Measurements from ENCODE around the gene ADCK2.
"Not testable (repeated sequence)": the region's sequence is repeated elsewhere in the genome, so short reads cannot be mapped to it uniquely, and the experiment has no call there.

Gene ADCK2

DNA sequence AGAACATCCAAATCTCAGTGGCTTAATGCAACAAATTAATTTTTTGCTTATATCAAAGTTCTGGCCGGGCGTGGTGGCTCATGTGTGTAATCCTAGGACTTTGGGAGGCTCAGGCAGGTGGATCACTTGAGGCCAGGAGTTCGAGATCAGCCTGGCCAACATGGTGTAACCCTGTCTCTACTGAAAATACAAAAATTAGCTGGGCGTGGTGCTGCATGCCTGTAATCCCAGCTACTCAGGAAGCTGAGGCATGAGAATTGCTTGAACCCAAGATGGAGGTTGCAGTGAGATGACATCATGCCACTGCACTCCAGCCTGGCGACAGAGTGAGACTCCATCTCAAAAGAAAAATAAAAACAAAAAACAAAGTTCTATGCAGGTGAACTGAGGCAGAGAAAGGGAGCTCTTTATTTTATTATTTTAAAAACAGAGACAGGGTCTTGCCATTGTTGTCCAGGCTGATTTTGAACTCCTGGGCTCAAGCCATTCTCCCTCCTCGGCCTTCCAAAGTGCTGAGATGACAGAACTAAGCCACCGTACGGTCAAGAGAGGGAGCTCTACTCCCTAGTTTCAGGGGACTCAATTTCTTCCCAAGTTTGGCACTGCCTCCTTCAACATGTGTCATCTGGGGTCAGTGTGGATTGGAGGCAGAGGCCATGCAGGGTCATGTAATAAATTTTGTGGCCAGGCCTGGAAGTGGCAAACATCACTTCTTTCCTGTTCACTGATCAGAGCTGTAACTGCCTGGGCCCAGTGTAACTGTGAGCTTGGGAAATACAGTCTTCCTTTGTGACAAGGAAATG, 2.4 kb downstream of the ADCK2 start:
- DNase-seq, result no peak

DNA sequence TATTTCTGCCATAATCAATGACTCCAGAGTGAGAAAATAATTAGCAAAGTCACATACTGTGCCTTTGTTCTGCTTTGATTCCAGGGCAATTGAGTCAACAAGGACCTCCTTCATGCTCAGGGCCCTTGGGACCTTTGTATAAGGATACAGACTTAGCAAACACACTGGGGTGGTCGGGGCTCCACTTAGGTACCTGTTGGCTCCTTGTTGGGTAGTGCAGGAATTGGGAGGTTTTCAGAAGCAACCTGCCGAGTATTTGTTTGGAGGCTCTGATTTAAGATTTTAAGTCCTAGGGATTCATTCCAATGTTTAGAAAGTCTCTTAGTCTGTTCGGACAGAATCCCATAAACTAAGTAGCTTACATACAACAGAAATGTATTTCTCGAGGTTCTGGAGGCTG, 3.0 kb downstream of the ADCK2 start:
- DNase-seq, result no peak

DNA sequence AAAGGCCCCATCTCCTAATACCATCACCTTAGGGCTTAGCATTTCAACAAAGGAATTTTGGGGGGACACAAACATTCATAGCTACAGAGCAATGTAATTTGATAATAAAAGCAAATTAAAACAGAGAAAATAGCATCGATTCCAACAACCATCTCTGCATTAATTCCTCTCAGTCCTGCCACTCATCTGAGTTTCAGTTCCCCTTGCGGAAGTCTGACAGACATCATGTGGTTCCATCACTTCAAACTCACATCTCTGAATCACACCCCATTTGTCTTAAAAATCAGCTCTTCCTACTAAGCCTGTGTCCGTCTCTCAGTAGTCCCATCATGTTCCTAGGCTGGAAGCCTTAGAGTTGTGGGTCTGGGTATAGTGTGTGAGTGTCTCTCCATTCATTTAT, 3.6 kb downstream of the ADCK2 start:
- DNase-seq, result no peak

DNA sequence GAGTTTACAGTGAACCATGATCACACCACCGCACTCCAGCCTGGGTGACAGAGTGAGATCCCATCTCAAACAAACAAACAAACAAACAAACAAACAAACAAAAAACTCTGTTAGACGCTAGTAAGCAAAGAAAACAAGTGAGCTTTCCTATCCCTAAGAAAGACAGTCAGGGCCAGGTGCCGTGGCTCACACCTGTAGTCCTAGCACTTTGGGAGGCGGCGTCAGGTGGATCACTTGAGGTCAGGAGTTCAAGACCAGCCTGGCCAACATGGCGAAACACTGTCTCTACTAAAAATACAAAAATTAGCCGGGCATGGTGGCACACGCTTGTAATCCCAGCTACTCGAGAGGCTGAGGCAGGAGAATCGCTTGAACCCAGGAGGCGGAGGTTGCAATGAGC, 4.2 kb downstream of the ADCK2 start:
- DNase-seq, result not testable (repeated sequence)

DNA sequence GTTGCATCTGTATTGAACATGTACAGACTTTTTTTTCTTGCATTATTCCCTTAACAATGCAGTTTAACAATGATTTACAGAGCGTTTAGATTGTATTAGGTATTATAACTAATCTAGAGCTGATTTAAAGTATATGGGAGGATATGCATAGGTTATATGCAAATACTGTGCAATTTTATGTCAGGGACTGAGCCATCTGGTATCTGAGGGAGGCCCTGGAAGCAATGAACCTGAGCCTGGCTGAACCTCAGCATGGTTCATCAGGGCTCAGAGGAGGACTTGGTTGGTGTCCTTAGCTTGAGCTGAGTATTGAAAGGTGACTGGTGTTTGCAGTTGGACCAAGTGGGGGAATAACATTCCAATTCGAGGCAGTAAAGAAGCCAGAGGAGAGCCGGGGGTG, 4.8 kb downstream of the ADCK2 start:
- DNase-seq, result no peak

DNA sequence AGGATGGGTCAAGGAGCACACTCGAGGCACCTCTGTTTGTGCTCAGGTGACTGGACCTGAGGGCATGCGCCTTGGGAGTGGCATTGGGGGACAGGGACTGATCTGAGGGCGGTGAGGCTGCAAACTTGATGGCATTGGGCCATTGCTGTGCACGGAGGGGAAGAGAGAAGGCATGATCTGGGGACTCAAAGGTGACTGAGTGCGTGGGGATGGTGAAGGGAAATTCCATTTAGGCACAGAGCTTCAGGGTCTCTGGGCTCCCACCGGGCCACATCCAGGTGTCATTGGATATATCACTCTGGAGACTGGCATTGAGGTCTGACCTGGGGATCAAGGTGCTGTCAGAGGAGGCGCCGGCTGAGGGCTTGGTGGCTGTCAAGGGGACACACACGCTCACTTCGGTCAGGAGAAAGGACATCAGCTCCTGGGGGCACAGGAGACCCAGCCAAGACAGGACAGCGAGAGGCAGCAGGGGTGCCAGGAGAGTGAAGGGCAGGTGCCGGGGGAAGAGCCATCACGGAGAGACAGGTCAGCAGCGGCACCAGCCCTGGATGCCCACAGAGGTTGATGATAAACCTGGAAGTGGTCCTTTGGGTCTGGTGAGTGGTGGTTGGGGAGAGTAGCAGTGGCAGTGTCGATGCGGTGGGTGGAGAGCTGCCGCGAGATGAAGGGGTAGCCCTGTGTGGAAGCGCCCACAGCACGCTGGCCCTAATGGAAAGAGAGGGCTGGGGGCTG, 5.5 kb downstream of the ADCK2 start:
- DNase-seq, result no peak

DNA sequence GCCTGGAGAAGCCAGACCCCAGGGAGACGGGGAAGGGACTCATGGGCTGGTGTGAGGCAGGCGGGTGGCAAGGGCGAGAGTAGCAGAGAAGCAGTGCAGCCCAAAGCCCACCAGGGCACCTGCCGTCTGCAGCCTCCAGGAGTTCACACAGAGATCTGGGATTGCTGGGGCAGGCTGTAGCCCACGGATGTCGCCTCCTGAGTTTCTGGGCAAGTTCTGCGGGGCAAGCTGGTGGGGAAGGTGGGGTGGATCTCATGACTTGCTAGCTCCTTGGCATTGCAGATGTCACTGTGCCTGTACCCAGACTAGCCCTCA, 6.0 kb downstream of the ADCK2 start:
- DNase-seq, result no peak

DNA sequence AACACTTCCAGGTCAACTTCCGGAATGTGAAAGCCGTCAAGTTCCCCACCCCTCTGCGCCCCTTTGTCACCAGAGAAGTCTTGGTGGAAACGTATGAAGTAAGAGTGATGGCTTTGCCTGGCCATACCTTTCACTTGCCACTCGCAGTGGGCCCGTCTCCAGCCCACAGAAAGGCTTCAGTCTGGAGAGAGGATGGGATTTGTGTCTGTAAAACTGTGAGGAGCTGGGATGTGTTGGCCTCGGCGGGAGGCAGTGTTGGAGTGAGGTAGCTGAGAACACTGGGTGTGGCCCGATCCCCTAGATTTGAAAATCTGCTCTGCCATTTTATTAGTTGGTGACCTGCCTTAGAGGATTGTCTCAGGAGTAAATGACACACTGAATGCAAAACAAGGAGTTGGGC, 6.4 kb downstream of the ADCK2 start:
- no peak for DNase-seq

DNA sequence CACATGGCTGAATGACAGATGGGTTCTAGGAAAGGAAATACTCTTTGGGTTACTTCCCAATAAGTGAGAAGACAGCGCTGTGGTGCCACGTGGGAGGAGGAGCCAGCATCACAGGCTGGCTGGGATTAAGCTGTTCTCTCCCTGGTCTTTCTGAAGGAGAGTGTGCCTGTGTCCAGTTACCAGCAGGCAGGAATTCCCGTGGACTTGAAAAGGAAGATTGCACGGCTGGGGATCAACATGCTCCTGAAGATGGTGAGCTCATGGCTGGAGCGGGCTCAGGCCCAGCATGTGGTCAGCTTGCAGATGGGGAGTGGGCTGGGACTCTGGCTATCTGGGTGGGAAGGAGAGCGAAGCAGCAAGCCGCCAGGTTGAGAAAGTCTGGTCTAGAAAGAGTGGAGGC, 8.1 kb downstream of the ADCK2 start:
- DNase-seq, result no peak

DNA sequence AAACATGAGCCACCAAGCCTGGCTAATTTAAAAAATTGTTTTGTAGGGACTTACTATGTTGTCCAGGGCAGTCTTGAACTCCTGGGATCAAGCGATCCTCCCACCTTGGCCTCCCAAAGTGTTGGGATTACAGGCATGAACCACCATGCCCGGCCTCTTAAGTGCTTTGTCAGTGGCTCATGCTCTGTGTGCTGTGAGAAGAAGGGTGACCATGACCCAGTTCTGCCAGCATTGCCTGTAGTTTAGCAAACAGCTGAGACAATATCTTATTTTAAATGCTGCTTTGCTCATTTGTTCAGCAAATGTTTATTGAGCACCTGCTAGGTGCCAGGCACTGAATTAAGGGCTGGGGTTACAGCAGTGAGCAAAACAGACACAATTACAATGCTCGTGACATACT, 9.0 kb downstream of the ADCK2 start:
- DNase-seq, result no peak

DNA sequence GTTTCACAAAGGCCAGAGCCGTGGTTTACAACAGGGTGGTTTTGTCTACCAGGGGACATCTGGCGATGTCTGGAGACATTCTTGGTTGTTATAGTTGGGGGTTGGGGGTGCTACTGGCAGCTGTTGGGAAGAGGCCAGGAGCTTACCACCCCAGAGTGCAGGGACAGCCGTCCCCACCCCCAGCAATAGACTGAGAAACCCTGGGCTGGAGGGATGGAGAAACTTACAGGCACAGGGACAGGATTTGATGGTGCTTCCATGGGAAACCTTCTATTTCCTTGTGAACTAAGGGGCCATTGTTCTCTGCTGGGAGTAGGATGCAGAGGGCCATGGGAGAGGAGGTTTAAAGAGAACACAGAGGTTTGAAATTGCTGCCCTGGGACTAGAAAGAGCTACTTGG, 10.9 kb downstream of the ADCK2 start:
- DNase-seq, result no peak

DNA sequence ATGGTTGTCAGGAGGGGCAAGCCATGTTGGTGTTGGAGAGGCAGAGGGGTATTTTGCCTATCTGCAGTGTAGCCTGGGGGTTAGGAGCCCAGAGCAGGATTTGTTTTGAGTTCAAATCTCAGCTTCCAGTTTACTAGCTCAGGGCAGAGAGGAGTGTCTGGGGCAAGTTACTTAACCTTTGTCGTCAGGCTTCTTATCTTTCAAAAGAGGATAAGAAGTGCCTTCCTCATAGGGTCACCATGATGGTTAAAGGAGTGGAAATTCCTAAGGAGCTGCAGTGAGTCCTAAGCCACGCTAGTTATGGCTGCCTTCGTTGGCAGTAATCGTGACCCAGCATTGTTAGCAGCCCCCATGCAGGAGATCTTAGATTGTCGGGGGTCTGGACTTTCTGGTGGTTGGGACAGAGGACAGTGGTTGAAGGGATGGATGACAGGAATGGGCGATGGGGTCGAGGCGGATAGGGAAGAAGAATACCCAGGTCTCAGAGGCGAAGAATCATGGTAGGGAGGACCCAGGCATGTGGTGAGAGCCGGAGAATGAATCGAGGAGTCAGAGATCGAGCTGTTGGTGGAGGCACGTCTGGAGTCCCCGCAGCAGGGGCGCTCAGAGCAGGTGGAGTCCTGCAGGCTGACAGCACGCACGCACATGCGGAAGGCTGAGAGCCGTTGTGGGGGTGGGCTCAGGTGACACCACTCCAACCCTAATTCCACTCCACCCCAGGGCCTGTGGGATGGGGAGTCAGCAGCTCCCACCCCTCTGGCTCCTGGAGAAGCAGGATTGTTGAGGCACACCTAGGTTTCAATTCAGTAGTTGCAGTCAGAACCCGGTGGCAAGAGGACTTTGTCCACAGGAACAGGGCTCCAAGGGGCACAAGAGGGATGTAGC, 11.6 kb downstream of the ADCK2 start:
- no peak for DNase-seq

DNA sequence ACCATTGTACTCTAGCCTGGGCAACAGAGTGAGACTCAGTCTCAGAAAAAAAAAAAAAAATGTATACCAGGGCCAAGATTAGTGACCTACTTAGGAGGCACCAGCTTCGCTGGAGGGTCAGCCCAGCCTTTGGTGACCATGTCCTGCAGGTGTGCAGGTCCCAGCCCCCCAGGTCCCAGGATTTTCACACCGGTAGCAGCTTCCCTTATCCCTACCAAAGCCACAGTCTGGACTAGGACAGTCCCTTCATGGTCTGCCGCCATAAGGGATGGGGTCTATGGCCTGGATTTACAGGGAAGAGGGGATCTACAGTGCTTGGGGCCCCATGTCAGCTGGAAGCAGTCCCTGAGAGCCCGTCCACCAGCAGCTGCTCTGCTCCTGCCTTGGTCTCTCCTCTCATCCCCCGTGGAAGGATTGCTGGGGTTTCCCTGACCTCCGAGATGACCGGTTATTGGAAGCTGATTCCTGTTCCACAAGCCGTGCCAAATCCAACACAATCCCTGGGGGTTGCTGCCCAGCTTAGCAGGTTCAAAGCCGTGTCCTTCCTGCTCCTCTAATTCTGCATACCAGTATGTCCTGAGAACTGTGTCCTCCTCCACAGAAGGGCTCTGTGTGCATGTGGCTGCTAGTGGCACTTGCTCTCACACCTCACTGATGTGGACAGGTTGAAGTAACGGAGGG, 12.8 kb downstream of the ADCK2 start:
- no peak for DNase-seq

DNA sequence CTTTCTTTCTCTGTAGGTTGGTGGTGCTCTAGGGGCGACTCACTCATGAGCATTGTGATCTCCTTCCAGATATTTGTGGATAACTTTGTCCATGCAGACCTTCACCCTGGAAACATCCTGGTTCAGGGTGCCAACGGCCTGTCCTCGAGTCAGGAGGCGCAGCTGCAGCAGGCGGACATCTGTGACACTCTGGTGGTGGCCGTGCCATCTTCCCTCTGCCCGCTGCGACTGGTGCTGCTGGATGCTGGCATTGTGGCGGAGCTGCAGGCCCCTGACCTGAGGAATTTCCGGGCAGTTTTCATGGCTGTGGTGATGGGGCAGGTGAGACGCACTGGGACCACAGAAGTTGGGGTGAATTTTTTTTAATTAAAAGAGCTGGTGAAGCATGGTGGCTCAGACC, 14.2 kb downstream of the ADCK2 start:
- no peak for DNase-seq

DNA sequence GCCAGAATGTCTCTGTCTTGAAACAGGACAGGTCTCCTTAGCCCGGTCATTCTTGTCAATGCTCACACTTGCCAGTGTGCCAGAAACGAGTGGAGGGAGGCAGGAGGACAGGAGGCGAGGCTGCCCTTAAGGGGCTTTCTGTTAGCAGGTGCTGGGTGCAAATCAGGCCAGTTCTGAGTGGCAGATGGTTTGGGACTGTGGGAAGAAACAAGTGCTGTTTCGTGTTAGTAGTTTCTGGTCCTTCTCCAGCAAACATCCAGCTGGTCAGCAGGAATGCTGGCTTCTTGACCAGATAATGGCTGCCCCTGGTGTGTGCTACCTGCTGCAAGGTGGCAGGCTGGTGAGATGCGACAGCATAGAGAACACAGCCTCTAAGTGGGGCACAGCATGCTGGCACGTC, 15.6 kb downstream of the ADCK2 start:
- DNase-seq, result no peak

DNA sequence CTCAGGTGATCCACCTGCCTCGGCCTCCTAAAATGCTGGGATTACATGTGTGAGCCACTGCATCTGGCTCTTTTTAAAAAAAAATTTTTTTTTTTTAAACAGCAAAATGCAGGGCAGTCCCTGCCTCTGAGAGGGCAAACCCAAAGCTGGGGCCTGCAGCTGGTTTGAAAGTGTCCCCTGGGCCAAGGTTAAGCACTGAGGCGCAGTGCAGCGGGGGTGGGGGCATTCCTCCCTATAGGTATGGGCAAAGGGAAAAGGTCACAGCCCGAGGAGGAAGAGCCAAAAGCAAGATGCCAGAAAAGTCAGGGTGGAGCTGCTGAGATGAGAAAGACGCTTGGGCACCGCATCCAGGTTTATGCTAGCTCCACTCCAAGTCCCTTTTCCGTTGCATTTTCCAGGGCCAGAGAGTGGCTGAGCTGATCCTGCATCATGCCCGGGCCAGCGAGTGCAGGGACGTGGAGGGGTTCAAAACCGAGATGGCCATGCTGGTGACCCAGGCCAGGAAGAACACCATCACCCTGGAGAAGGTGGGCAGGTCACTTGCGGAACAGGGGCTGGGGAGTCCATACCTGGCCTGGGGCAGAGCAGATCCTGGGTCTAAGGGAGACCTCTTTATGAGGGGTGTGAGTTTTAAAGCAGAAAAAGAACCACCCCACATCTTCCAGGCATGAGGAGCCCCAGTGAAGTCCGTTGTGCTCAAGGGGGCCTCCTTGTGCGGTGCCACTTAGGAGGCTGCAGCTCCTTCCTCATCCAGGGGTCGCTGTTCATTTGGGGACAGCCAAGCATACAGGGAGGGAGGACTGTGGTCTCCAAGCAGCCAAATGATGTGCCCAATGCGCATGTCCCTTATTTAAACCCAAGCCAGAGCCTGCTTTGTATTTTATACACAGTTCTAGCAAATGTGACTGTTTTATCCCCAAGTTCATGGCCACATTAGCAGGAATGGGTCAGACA, 16.7 kb downstream of the ADCK2 start:
- DNase-seq, result no peak

DNA sequence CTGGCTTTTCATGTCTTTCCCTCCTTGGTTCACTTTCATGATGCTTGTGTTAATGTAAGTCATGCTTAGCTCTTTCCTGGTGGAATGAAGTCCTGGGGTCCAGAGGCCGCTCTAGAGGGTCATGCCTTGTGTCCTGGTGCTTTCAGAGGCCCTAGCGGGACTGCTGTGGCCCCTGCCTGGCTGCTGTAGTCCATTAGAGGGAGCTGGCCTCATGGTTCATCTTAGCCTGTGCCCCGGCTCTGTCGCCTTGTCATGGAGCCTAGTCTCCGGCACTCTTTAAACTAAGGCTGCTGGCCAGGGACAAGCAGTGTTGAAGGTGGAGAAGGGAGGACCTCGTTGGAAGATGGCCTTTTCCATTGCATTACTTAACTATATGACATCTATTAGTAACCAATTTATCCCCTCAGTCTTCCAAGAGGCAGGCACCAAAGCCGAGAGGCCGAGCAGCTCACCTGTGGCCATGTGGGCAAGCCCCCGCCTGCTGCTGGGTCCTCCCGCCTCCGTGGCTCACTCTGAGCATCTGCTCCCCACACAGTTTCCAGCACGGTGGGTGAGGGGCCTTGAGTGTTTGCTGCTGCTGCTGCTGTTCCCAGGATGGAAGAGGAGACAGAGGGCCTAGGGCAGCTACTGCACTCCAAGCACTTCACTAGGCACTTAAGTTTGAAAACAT, 18.8 kb downstream of the ADCK2 start:
- DNase-seq, result no peak

DNA sequence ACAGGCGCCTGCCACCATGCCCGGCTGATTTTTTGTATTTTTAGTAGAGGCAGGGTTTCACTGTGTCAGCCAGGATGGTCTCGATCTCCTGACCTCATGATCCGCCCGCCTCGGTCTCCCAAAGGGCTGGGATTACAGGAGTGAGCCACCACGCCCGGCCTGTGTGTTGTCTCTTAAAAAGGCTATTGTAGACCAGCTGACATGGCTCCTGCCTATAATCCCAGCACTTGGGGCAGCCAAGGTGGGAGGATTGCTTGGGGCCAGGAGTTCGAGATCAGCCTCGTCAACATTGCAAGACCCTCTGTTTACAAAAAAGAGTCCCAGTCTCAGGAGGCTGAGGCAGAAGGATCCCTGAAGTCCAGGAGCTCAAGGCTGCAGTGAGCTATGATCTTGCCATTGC, 21.1 kb downstream of the ADCK2 start:
- DNase-seq, result not testable (repeated sequence)

DNA sequence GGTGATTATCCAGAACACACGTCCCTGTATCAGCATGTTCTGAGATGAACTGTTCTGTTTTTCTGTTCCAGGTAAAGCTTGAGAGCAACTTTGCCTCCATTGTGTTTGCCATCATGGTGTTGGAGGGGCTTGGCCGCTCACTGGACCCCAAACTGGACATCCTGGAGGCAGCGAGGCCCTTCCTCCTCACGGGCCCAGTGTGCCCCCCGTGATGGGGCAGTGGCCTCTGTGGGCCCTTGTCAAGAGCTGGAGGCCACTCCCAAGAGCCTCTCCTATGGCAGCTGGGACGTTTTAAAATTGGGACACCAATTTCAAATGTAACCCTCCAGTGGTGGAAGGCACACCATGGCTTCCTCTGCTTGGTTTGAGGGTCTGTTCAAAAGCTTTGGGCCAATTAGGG, 21.8 kb downstream of the ADCK2 start:
- DNase-seq, result no peak

DNA sequence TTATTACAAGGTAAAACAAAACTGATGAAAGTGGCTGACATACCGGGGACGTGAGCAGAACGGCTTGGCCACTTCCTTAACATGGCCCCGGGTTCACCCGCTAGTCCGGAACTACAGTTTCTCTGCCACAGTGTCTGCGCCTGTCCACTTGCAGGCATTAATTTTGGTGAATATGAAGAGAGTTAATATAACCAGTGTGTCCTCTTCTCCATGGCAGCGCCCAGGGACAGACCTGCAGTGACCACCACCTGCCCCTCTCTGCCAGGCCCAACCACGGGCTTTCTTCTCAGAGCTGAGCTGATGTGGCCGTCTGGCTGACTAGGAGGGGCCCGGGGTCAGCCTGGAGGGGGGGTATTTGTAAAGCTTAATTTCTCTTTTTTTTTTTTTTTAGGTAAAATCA, 22.6 kb downstream of the ADCK2 start:
- no peak for DNase-seq

DNA sequence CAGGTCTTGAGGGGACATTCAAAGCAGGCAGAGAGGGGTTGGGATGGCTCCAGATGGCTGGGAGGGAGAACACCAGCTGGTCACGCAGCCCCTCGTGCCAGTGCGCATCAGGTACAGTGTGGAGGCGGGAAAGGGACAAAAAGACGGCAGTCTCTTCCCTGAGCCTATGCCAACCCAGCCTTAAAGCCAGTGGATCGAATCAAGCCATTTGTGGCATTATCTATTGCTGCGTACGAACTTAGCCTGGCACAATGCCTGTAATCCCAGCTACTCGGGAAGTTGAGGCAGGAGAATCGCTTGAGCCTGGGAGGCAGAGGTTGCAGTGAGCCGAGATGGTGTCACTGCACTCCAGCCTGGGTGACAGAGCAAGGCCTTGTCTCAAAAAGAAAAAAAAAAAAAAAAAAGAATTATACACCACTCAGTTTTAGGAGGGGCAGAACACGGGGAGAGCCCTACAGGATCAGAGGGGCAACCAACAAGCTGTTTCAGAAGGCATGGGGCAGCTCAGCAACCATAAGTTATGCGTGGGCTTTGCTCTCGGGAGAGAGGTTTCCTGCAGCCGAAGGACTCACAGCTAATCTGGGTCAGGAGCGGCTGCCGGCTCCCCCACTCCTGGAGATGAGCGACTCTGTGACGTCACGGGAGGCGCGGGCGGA, 23.4 kb downstream of the ADCK2 start:
- DNase-seq, result peak; percentile 75
